DMS53 treated with DMSO at 0.1 percent for 48 hours (cell line): ENCODE data around the gene CDC7.

Experiments
- DNase-seq: peaks from one replicate; lab custom pipeline; 2025; ENCODE audit not compliant: unreplicated experiment; lab: John Stamatoyannopoulos, UW

Gene CDC7

DNA sequence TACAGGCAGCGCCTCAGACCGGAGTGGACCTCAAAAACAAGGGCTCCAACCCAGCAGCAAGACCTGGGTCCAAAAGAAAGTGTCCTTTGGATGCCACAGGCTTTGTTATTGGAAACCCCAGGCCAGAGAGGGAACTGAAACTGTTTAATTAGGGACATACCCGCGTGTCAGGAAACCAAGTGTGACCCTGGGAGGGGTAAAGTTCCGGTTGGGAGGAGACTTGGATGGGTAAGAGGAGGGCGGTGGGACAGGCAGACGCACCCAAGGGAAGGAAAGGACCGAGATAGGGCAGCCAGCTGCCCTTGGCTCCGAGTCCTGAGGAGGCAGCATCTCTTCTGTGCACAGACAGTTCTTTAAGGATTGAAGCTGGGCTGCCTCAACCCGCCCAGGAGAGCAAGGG lies 71.4 kb downstream of the CDC7 start:
- DNase-seq, result no peak
